Neuron (in vitro differentiated cells): ENCODE data around the gene GNGT2.
"Not testable (repeated sequence)": the region's sequence is repeated elsewhere in the genome, so short reads cannot be mapped to it uniquely, and the experiment has no call there.

Experiments used
- H2AFZ ChIP-seq: one replicate; pipeline ENCODE4 v1.6.1; 2013; ENCODE audit warnings: low read depth, mild to moderate bottlenecking, inconsistent platforms, low read length, moderate library complexity
- H3K27me3 ChIP-seq: one replicate; pipeline ENCODE4 v1.6.1; 2013; ENCODE audit warnings: low read length; ENCODE audit not compliant: insufficient read depth
- H3K36me3 ChIP-seq: one replicate; pipeline ENCODE4 v1.6.1; 2013; ENCODE audit warnings: low read length; ENCODE audit not compliant: insufficient read depth
- H3K4me1 ChIP-seq: one replicate; pipeline ENCODE4 v1.6.1; 2013; ENCODE audit warnings: low read length; ENCODE audit not compliant: insufficient read depth
- H3K4me3 ChIP-seq: 2 replicates; pipeline ENCODE4 v1.5.1; 2013; ENCODE audit warnings: mild to moderate bottlenecking, low read length, moderate library complexity
- H3K9me3 ChIP-seq: one replicate; pipeline ENCODE4 v1.6.1; 2013; ENCODE audit warnings: low read length

The GNGT2 gene

GRCh38 chr17:49191409-49191916 lies 18.9 kb downstream of the GNGT2 start:
- no peaks in the 10 kb centered on the region for H3K36me3 ChIP-seq
- peak overlapping the region; percentile 78 for H3K4me3 ChIP-seq
- H3K9me3 ChIP-seq, result no peaks in the 10 kb centered on the region
- H3K4me1 ChIP-seq, result peaks cover 4% of the 10 kb centered on the region
- H3K27me3 ChIP-seq, result no peaks in the 10 kb centered on the region
- peak overlapping the region; percentile 87 for H2AFZ ChIP-seq

GRCh38 chr17:49190932-49191331 lies 19.4 kb downstream of the GNGT2 start:
- H2AFZ ChIP-seq, result no peak overlapping the region
- H3K36me3 ChIP-seq, result no peaks in the 10 kb centered on the region
- H3K9me3 ChIP-seq, result no peaks in the 10 kb centered on the region
- H3K4me1 ChIP-seq, result peaks cover 4% of the 10 kb centered on the region
- no peaks in the 10 kb centered on the region for H3K27me3 ChIP-seq
- H3K4me3 ChIP-seq, result no peak overlapping the region

- H2AFZ ChIP-seq, result no peak overlapping the region
- H3K4me3 ChIP-seq, result no peak overlapping the region
- H3K27me3 ChIP-seq, result no peaks in the 10 kb centered on the region
- no peaks in the 10 kb centered on the region for H3K36me3 ChIP-seq
- H3K9me3 ChIP-seq, result peaks cover 2% of the 10 kb centered on the region
- H3K4me1 ChIP-seq, result no peaks in the 10 kb centered on the region
These were observed 23.1 kb downstream of the GNGT2 start for GRCh38 chr17:49187301-49187700.

GRCh38 chr17:49185381-49185780 lies 25.0 kb downstream of the GNGT2 start:
- not testable (repeated sequence) for H3K9me3 ChIP-seq

GRCh38 chr17:49184522-49184921 lies 25.9 kb downstream of the GNGT2 start:
- H3K4me3 ChIP-seq, H2AFZ ChIP-seq, H3K9me3 ChIP-seq: not testable (repeated sequence)

More at GRCh38 chr17:49185381-49185780, 25.0 kb downstream of the GNGT2 start:
- H3K36me3 ChIP-seq, H2AFZ ChIP-seq, H3K4me1 ChIP-seq, H3K27me3 ChIP-seq, H3K4me3 ChIP-seq: not testable (repeated sequence)

GRCh38 chr17:49183801-49184200 lies 26.6 kb downstream of the GNGT2 start:
- H3K4me3 ChIP-seq, result no peak overlapping the region
- H3K9me3 ChIP-seq, result peaks cover 2% of the 10 kb centered on the region
- no peak overlapping the region for H2AFZ ChIP-seq
- H3K4me1 ChIP-seq, result no peaks in the 10 kb centered on the region
- H3K27me3 ChIP-seq, result no peaks in the 10 kb centered on the region
- no peaks in the 10 kb centered on the region for H3K36me3 ChIP-seq

More at GRCh38 chr17:49184522-49184921, 25.9 kb downstream of the GNGT2 start:
- H3K4me1 ChIP-seq, H3K36me3 ChIP-seq, H3K27me3 ChIP-seq: not testable (repeated sequence)

DNA sequence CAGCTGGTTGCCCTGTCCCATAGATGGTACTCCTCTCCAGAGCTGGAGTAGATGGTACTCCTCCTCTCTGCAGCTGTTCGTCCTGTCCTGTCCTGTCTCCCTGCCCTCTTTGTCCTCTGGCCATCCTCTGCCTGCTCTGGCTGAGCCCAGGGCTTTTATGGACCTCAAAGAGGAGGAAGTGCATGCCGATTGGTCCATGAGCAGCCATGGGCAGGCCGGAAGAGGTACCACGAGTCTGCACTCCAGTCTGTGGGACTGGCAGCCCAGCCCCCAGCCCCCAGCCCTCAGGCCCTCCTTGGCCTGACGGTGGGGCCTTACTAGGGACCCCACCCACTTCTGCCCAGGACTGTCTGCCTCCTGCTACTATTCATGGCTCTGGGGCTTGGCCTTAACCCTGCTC lies 27.0 kb downstream of the GNGT2 start:
- no peak overlapping the region for H2AFZ ChIP-seq

DNA sequence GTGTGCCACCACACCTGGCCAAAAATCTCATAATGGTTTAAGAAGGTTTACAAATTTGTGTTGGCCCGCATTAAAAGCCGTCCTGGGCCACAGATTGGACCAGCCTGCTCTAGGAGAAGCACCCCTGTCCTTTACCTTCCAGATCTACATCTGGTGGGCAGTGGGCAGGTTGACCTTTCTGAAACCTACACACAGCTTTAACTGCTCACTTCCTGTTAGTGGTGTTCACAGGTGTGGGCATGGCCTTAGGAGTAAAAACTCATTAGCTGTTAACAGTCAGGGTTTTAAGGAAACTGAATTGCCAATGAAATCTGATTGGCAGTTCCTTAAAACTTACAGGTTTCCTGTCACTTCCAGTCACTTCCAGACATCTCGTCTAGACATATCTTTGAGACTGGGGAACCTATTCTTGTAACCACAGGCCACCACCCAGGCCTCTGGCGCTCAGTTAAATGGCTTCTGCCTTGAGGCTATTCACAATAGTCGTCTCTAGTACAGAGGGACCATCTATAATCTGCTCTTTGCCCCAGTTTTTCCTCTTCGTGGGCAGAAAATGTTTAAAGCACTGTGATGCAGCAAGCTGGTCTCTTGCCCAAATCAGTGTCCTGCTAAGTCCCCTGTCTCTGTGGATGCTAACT lies 29.3 kb downstream of the GNGT2 start:
- Histone ChIP-seq H3K4me1 (no peaks in the 10 kb centered on the region), H3K4me3 (no peak overlapping the region), H3K9me3 (peaks cover 4% of the 10 kb centered on the region), H3K27me3 (no peaks in the 10 kb centered on the region), H3K36me3 (no peaks in the 10 kb centered on the region), H2AFZ (no peak overlapping the region)

More for the DNA sequence above, 27.0 kb downstream of the GNGT2 start:
- Histone ChIP-seq H3K9me3 (peaks cover 2% of the 10 kb centered on the region), H3K4me3 (no peak overlapping the region), H3K4me1 (no peaks in the 10 kb centered on the region), H3K36me3 (no peaks in the 10 kb centered on the region), H3K27me3 (no peaks in the 10 kb centered on the region)

DNA sequence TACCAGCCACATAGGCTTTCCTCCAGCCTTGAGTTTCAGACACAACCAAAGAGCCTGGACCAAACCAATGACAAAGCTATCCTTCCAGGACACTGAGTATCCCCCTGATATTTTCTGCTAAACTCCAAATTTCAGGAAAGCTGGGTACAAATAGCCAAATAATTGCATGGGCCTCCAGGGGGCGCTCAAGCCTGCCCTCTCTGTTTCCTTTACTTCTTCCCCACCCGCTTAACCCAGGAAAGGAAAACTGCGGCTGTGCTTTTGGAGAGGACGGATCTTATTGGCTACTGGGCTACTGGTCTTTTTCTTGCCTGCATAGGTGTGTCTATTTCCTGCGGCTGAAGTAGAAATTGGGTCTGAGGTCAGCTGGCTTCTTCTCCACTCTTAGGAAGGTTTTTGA lies 30.1 kb downstream of the GNGT2 start:
- no peak overlapping the region for H2AFZ ChIP-seq
- H3K4me3 ChIP-seq, result no peak overlapping the region
- no peaks in the 10 kb centered on the region for H3K27me3 ChIP-seq
- H3K9me3 ChIP-seq, result peaks cover 7% of the 10 kb centered on the region
- no peaks in the 10 kb centered on the region for H3K4me1 ChIP-seq
- no peaks in the 10 kb centered on the region for H3K36me3 ChIP-seq

DNA sequence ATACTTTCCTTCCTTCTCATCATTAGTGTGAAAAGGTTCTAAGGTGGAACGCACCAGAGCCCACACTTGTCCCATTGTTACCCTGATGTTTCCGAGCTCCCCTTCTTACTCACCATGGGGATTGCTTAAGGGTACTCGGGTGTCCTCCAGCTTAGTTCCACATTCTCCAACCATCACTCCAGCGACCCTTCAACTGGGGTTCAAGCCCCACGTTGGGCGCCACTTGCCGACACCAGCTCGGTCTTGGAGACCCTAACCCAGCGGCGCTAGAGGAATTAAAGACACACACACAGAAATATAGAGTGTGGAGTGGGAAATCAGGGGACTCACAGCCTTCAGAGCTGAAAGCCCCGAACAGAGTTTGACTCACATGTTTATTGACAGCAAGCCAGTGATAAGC lies 34.4 kb downstream of the GNGT2 start:
- not testable (repeated sequence) for H3K4me1 ChIP-seq, H3K4me3 ChIP-seq, H3K27me3 ChIP-seq, H2AFZ ChIP-seq, H3K9me3 ChIP-seq, H3K36me3 ChIP-seq

DNA sequence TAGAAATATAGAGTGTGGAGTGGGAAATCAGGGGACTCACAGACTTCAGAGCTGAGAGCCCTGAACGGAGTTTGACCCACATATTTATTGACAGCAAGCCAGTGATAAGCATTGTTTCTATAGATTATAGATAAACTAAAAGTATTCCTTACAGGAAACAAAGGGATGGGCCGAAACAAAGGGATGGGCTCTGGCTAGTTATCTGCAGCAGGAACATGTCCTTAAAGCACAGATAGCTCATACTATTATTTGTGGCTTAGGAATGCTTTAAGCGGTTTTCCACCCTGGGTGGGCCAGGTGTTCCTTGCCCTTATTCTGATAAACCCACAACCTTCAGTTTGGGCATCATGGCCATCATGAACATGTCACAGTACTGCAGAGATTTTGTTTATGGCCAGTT lies 39.7 kb downstream of the GNGT2 start:
- not testable (repeated sequence) for H2AFZ ChIP-seq, H3K9me3 ChIP-seq, H3K36me3 ChIP-seq, H3K27me3 ChIP-seq, H3K4me3 ChIP-seq, H3K4me1 ChIP-seq

DNA sequence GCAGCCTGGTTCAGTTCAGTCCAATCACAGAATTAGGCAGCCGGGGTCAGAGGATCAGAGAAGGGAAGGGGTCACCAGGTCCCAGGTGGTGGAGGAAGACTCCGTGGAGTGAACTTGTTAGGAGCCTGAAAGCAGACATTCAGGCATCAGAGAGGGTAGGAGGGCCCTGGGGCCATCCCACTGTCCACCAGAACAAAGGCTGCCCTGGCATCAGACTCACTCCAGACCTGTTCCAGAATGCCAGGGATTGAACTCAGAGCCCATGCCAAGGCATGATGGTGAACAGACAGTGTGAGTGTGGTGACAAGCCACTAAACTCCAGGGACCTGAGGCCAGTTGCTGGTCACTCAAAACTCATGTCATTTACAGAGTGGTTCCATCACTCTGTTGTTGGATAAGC lies 40.2 kb downstream of the GNGT2 start:
- Histone ChIP-seq H3K36me3 (no peaks in the 10 kb centered on the region), H3K27me3 (peaks cover 5% of the 10 kb centered on the region), H3K9me3 (no peaks in the 10 kb centered on the region), H3K4me3 (no peak overlapping the region), H3K4me1 (no peaks in the 10 kb centered on the region), H2AFZ (no peak overlapping the region)

- H3K4me3 ChIP-seq, result no peak overlapping the region
- H3K36me3 ChIP-seq, result no peaks in the 10 kb centered on the region
- H3K4me1 ChIP-seq, result no peaks in the 10 kb centered on the region
- H2AFZ ChIP-seq, result no peak overlapping the region
- H3K27me3 ChIP-seq, result peaks cover 9% of the 10 kb centered on the region
- H3K9me3 ChIP-seq, result no peaks in the 10 kb centered on the region
These were observed 41.7 kb downstream of the GNGT2 start for GRCh38 chr17:49168706-49169105.

GRCh38 chr17:49165143-49165542 lies 45.2 kb downstream of the GNGT2 start:
- Histone ChIP-seq H2AFZ (no peak overlapping the region), H3K4me1 (no peaks in the 10 kb centered on the region), H3K9me3 (no peaks in the 10 kb centered on the region), H3K27me3 (peaks cover 9% of the 10 kb centered on the region), H3K36me3 (no peaks in the 10 kb centered on the region), H3K4me3 (no peak overlapping the region)
